GM19351 (cell line): ENCODE data around the gene ERICH3.
A peak's percentile ranks its signal among the peaks of the same experiment; 100 is the strongest.

Source experiments
- ATAC-seq: cut with Tn5 transposase; IDR thresholded peaks from one replicate; pipeline ENCODE4 v1.9.1; 2021; ENCODE audit warnings: mild to moderate bottlenecking, moderate library complexity; ENCODE audit not compliant: unreplicated experiment

The ERICH3 gene

DNA sequence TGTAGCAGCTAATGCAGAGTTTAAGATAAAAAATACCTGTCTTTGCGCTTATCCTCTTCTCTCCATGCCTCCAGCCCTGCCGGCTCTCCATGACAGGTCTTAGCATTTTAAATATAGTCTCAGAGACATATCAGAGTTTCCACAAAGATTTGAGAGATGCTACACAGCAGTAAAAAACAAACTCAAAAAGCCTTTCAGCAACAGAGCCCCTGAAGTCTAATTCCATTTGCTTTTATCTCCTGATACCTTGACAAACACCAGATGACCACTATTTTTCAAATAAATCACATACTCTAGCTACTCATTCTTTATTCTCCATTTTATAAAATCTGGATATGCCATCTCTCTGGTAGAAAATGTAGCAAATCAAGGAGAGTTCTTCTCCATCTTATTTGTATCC is 81.6 kb downstream of the ERICH3 start:
- no peak for ATAC-seq

DNA sequence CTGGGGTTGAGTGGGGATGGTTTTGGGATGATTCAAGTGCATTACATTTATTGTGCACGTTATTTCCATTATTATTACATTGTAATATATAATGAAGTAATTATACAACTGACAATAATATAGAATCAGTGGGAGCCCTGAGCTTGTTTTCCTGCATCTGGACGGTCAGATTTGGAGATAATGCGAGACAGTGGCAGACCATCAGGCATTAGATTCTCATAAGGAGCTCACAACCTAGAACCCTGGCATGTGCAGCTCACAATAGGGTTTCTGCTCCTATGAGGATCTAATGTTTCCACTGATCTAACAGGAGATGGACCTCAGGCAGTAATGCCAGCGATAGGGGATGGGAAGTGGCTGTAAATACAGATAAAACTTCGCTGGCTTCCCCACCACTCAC is 83.3 kb downstream of the ERICH3 start:
- ATAC-seq, result no peak

DNA sequence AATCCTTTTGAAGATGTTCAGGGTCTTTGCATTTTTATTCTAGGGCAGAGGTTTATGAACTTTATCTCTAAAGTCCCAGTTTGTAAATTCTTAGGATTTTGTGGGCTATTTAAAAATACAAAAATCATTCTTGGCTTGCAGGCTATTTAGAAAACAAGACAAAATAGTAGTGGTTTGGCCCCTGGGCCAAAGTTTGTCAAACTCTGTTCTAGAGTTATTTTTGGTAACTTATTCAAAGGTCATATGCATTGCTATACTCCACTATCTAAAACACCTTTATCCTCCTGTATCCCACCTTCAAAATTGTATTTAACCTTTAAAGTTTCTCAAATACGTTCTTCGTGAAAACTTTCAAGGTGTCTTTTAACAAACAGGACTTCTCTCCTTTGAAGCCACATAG is 85.7 kb downstream of the ERICH3 start:
- no peak for ATAC-seq

DNA sequence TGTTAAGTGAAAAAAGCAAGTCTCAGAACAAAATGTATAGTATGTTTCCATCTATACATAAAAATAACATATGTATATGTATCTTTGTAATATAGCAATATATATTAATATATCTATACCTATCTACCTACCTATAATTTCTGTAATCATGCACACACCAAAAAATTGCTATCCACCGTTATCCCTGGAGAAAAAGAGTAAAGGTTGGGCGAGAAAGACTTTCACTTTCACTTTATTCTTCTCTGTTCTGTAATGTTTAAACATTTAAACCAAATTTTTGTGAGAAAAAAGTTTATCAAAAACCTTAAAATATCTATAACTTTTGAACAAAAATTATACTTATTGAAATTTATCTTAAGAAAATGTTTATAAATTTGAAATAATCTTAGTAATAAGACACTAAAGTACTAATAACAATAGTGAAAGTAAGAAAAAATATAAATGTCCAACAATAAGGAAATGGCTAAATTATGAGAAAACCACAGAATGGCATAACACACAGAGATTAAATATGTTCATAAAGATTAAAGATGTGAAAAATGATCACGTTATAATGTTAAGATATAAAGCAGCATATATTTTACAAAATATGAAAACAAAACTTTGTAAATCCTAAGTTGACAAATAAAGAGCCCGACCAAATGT is 87.2 kb downstream of the ERICH3 start:
- ATAC-seq, result peak; percentile 49

DNA sequence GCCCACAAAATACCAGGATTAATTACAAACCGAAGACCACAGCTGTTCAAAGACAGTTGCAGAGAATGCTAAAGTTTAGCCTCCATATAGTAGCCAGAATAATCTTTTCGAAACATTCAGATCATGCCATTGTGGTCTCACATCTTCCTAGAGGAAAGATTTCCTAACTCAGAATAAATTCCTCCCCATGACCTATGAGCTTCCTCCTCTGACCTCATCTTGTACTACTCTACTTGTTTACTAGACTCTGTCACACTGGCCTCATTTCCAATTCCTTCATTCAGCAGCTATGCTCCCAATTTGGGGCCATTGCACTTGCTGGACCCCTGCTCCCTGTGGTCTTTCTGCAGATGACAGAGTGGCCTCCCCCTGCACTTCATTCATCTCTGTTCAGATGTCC is 89.4 kb downstream of the ERICH3 start:
- ATAC-seq, result no peak

DNA sequence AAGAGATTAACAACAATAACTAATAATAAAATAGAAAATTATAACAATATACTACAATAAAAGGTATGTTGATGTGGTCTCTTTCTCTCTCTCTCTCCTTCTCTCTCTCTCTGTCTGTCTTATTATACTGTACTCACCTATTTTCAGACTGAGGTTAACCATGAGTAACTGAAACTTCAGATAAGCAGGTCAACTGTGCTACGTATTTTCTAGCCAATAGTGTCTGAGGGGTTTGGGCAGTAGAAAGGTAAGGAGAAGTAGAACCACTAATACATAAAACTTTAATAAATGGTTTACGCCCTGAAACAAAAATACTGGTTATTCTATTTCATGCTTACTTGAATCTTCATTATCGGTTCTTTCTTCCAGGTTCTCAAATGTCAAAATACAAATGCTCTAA is 90.2 kb downstream of the ERICH3 start:
- no peak for ATAC-seq

DNA sequence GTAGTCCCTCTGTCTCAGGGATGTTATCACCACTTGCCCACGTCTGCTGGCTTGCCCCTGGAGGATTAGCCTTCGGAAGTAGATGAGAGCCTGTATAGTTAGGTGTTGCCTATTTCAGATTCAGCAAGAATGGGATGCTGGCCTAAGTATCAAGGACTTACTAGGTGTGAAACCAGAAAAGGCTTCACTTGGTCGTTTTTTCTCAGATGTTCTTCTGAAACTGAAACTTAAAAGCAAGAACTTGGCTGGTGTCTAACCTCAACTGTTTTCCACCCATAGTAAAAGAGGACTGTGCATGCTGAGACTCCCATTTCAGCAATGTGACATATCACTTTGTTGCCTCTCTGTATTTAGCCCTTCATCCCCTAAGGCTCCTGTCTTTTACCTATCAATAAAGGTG is 94.2 kb downstream of the ERICH3 start:
- ATAC-seq, result peak; percentile 99

DNA sequence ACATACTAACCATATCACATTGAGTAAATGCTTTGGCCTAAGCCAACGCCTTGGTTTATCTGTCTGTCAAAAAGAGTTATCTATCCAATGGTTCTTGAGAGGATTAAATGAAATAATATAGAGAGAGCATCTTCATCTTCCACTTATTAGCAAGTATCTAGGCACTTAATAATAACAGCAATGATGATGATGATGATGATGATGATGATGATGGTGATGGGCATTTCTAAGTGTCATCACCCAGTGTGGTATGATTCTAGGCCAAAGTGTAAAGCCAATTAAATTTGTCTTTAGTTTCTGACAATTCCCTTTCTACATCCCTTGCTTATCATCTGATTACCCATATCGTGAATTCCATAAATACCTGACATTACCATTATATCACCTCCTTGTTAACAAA is 95.5 kb downstream of the ERICH3 start:
- ATAC-seq, result no peak

DNA sequence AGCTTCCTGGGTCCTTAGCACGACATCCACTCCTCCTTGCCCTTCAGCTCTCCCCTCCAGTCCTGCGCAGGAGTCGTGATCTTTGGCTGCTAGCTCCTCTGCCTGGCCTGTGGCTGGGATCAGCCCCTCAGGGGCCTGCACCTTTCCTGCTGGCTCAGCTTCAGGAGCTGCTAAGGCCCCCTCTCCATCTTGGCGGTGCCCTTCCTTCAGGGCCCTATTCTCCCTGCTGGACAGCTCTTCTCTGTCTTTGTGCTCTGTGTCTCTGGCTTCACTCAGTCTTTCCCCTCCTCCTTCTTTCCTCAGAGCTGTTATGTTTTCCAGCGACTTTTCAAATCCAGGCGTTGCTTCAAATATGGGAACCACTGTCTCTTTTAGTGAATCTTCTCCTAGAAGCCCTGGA is 101.7 kb downstream of the ERICH3 start:
- ATAC-seq, result no peak

DNA sequence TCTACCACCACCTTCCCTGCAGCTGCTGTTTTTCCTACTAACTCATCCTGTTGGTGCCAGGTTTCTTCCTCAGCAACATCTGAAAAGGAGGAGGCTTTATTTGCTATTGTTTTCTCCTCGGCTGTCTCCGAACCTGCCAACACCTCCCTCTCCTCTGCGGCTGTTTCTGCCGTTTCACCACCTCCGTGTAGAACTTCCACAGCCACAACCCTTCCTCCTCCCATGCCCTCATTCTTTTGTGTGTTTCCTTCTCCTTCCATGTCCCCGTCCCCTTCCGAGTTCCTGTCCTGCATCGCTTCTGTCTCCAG is 102.1 kb downstream of the ERICH3 start:
- no peak for ATAC-seq

DNA sequence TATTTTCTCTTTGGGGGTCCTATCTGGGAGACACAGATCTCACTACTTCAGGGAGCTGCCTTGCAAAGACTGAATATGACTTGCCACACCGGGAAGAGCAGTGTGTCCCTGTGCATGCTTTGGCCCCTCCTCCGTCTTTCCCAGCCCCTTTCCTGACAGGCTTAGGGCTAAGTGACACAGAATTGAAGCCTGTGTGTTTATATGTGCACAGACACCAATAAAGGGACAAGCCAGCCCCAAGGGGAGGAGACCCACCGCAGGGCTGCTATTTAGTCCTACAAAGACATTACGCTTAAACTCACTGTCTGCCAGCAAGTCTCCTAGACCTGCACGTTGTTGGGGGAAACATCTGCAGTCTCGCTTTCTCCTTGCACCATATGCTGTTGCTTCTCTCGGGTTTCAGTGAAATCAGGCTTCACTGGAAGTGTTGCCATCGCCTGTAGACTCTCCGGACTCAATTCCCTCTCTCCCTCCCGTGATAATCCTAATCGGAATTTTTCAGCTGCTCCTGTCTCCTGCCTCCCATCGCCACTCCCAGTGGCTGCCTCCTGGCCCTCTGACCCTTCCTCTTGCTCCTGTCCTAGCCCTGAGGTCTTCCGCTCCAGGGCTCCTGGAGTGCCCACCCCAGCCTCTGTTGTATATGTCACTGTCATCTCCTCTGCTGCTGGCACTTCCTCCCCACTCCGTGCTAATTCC is 102.6 kb downstream of the ERICH3 start:
- ATAC-seq, result no peak

DNA sequence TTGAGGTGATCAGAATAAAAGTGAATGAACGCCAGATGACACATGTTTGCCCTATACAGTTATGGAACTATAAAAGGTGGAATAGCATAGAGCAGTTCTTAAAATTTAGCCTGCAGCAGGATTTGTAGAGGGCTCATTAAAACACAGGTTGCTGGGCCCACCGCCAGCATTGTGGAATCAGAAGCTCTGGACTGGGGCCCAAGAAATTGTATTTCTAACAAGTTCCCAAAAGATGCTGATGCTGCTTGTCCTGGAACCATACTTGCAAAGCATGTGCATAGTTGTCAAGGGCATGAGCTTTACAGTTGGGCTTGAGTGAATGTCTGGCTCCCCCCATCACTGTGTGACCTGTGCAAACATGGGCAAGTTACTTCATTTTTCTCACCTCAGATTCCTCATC is 123.7 kb downstream of the ERICH3 start:
- ATAC-seq, result no peak

DNA sequence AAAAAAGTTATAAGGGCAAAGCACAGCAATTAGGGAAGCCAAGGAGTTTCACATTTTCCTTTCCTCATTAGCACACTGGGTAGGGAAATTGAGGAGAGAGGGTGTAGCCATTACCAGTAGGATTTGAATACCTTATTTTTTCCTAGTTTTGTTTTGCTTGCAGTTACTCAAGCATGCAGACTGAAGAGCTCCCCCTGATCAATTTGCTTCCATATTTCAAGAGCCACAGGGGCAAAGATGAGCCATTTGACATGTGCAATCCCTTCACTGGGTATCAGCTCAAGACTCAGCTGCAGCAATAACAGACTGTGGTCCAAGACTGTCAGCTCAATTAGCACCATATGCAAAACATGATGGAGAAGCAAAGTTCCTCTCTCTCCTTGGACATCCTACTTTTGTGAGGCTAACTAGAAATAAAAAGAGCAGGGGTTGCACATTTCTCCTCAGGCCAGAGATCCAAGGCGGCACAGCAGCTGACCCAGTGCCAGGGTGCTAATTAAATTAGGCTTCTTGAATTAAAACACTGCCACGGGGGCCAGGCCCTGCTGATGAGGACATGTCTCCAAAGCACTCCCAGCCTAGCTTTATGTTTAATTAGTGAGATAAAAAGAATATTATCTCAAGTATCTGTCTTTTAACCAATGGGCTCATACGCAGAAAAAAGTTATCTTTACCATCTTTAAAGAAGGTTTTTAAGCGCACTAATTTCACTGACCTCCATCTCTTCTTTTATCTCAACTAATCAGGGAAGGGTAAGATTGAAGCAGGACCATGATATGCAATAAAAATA is 124.4 kb downstream of the ERICH3 start:
- ATAC-seq, result no peak

DNA sequence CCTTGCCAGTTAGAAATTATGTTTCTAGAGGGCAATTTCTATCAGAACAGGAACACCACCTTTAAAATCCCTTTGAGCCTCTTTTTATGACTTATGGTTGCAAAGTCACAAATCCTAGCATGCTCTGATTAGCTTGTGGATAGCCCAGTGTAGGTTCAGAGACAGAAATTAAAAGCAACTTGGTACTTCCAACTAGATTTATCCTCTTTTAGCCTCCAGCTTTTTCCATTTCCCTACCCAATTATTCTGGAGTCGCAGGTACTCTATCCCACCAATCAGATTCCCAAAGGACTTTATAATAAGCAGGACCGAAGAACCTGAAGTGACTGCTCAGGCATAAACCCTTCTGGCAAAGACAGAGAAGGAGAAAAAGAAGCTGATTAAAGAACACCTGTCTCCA is 127.8 kb downstream of the ERICH3 start:
- ATAC-seq, result no peak

DNA sequence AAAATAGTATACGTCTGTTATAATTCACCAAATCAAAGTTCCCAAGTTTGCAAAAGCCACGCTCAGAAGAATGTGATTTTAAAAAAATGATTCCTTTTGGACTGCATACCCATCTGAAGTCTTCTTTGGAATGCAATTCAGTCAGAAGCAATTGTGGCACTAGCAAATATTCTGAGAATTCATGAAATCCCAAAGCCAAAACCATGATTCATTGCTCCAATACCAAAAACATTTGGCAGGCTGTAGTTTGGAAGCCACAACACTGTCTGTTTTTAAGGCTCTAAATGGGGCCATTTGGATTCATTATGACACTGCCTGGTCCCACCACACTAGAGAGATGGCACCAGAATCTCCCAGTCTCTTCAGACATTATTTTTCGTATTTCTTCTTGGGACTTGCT is 139.4 kb downstream of the ERICH3 start:
- no peak for ATAC-seq

DNA sequence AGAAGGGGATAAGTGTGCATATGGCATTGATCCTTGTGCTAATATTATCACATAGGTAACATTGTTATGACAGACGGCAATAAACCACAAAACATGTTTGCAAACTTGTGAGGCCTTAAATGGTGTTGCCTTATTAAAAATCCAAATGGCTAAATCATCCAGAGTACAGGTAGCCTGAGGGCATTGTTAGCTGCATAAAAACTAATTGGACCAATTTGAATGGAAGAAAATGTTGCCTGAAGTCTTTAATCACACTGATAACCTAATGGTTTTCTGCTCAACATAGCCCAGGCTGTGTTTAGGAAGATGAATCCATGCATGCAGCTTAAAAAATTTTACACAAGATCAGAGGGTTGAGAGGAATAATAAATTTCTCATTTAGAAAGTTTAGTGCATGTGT is 141.8 kb downstream of the ERICH3 start:
- ATAC-seq, result no peak

DNA sequence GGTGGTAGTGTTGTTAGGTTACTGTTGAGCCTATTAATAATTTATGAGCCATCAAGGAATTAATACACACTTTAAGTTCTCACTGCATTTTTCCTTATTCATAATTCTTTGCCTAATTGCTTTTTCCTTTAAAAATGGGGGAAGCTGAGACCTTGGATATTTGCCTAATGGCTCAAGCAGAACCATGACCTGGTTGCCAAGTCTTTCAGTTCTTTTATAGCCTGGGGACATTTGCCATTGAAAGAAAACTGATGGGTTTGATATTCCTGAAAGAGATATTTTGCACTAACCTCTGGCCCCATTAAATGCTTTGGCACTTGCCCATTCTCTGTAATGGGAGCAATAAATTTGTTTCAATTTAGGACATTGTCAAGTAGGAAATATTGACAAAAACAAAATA is 142.7 kb downstream of the ERICH3 start:
- no peak for ATAC-seq

DNA sequence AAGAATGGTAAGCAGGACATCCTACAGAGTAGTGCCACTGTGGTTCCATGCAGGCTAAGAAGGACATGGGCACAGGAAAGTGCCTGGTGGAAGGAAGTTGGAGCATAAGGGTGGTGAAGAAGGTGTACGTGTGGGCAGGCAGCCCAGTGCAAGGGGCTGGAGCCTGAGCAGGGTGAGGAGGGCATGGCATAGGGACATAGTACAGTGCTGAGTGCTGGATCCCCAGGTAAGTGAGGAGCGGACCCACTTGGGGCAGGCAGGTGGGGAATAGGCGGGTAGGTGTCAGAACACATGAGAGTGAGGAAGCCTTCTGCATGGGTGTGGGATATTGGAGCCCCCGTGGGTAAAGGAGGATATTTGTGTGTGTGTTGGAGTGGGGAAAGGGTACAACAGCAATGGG is 145.5 kb downstream of the ERICH3 start:
- no peak for ATAC-seq

DNA sequence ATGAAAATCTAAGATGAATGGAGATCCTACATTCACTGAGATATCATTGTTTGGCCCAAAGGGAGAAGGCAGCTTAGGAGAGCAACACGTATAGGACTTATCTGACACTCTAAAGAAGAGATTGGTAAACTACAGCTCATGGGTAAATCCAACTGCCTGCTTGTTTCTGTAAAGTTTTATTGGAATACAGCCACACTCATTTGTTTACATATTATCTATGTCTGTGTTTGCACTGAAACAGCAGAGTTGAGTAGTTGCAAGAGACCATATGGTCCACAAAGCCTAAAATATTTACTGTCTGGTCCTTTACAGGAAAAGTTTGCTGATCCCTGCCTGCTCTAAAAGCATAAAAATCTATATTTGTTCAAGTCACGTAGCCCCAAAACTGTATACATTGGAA is 146.9 kb downstream of the ERICH3 start:
- no peak for ATAC-seq

DNA sequence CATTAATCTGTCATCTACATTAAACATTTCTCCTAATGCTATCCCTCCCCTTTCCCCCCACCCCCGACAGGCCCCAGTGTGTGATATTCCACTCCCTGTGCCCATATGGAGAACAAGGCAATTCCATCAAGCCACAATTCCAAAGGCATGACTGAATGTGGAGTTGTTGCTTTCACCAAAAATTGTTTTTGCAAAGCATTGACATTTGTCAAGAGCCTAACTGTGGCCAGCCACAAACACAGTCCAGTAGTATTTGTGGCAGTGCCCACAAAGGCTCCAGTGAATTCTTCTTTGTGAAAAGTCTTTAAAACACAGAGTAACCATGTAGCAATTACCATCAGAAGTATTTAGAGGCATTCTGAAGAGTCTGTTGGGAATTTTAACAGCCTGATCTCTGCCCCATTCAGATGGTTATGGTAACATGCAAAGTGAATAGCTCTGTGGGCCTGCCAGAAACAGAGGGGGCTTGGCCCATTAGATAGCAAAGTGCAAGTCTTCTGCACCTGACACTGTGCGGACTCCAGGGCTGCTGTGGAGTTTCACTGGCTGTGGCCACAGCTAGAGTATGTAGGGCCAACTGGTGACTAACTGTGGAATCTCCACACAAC is 149.6 kb downstream of the ERICH3 start:
- ATAC-seq, result no peak

DNA sequence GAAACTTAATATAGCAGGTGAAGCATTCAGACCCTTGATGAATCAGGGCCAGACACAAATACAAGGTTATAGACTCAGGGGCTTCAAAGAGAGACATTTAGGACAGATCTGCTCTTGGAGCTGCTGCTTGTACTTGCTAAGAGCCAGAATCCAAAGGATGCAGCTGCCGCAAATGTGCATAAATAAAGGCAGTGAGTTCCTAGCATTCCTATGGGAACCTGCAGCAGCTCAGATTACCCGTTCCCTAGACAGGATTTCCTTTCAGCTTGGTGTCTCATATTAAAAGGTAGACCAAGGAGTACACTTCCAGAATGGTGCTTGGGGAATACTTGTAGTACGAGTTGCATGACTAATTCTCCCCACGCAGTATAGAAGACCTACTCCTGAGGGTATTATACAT is 151.4 kb downstream of the ERICH3 start:
- ATAC-seq, result no peak
